ENCODE measurements around the gene MANSC4.
"Not testable (repeated sequence)": the region's sequence is repeated elsewhere in the genome, so short reads cannot be mapped to it uniquely, and the experiment has no call there.

GRCh38 chr12:27734321-27734720, 45.7 kb downstream of the MANSC4 start:
- not testable (repeated sequence) for TF ChIP-seq CTCF (IDR thresholded peaks at IDR 0.05); POLR2AphosphoS5 (IDR thresholded peaks at IDR 0.05; ENCODE audit: insufficient read depth in 1 of 2, low read depth in 1 of 2); POLR2A (IDR thresholded peaks at IDR 0.05)
